Astrocyte (in vitro differentiated cells and primary cell): ENCODE measurements around the gene CLEC2D. TPM values are rescaled to one million over a fixed set of nuclear protein-coding genes. Genes with fewer than 3 reads are reported as not detected.

ENCODE experiments used
- DNase-seq: peaks from one replicate; pipeline ENCODE4 v3.0.0-alpha.2; 2010; ENCODE audit warnings: low read depth
- FAIRE-seq: peaks from 2 replicates; lab custom pipeline; 2011; peaks lifted over from hg19 to GRCh38; lab: Jason Lieb, UNC
- H2AFZ ChIP-seq: 2 replicates; pipeline ENCODE4 v1.6.0; 2012; ENCODE audit warnings: low read depth, low read length, inconsistent platforms
- H3K27ac ChIP-seq: 2 replicates; pipeline ENCODE4 v1.5.1; 2011; ENCODE audit warnings: low read depth, low read length, inconsistent platforms
- H3K27me3 ChIP-seq: 2 replicates; pipeline ENCODE4 v1.6.0; 2011; ENCODE audit warnings: low read length, inconsistent platforms; ENCODE audit not compliant: insufficient read depth
- H3K36me3 ChIP-seq: 2 replicates; pipeline ENCODE4 v1.5.1; 2011; ENCODE audit warnings: low read length, inconsistent platforms; ENCODE audit not compliant: insufficient read depth
- H3K4me1 ChIP-seq: 2 replicates; pipeline ENCODE4 v1.5.1; 2011; ENCODE audit warnings: low read length, inconsistent platforms; ENCODE audit not compliant: insufficient read depth
- H3K4me2 ChIP-seq: 2 replicates; pipeline ENCODE4 v1.6.0; 2012; ENCODE audit warnings: low read length, inconsistent platforms
- H3K4me3 ChIP-seq: 2 replicates; pipeline ENCODE4 v1.5.1; 2011; ENCODE audit warnings: low read depth, mild to moderate bottlenecking, low read length, inconsistent platforms; ENCODE audit not compliant: insufficient read depth
- H3K79me2 ChIP-seq: 2 replicates; pipeline ENCODE4 v1.6.0; 2012; ENCODE audit warnings: mild to moderate bottlenecking, low read length, inconsistent platforms; ENCODE audit not compliant: insufficient read depth
- H3K9ac ChIP-seq: 2 replicates; pipeline ENCODE4 v1.6.0; 2012; ENCODE audit warnings: mild to moderate bottlenecking, low read length, inconsistent platforms
- H3K9me3 ChIP-seq: 2 replicates; pipeline ENCODE4 v1.5.1; 2012; ENCODE audit warnings: low read depth, mild to moderate bottlenecking, low read length, inconsistent platforms; ENCODE audit not compliant: insufficient read depth
- H4K20me1 ChIP-seq: 2 replicates; pipeline ENCODE4 v1.6.0; 2012; ENCODE audit warnings: low read length, inconsistent platforms; ENCODE audit not compliant: insufficient read depth
- H3K27ac Mint-ChIP-seq: one replicate; pipeline ENCODE4 v1.8.0; 2021; ENCODE audit warnings: mild to moderate bottlenecking, mixed read lengths; ENCODE audit not compliant: unreplicated experiment
- H3K27me3 Mint-ChIP-seq: one replicate; pipeline ENCODE4 v1.8.0; 2021; ENCODE audit warnings: low read depth, mixed read lengths; ENCODE audit not compliant: unreplicated experiment
- H3K36me3 Mint-ChIP-seq: one replicate; pipeline ENCODE4 v1.8.0; 2021; ENCODE audit warnings: low read depth, mixed read lengths; ENCODE audit not compliant: unreplicated experiment
- H3K4me1 Mint-ChIP-seq: one replicate; pipeline ENCODE4 v1.8.0; 2021; ENCODE audit warnings: low read depth, mixed read lengths; ENCODE audit not compliant: unreplicated experiment
- H3K4me3 Mint-ChIP-seq: one replicate; pipeline ENCODE4 v1.8.0; 2021; ENCODE audit warnings: mild to moderate bottlenecking, moderate library complexity, mixed read lengths; ENCODE audit not compliant: unreplicated experiment
- H3K9me3 Mint-ChIP-seq: one replicate; pipeline ENCODE4 v1.8.0; 2021; ENCODE audit warnings: mild to moderate bottlenecking, mixed read lengths; ENCODE audit not compliant: unreplicated experiment
- CTCF ChIP-seq: IDR thresholded peaks from 2 replicates; pipeline ENCODE4 v1.5.1; 2011; ENCODE audit warnings: low read depth, mild to moderate bottlenecking, inconsistent platforms, low read length, moderate library complexity; ENCODE audit not compliant: insufficient read depth
- EZH2 ChIP-seq: IDR thresholded peaks from 2 replicates; pipeline ENCODE4 v1.6.1; 2012; ENCODE audit warnings: mild to moderate bottlenecking, low read length, inconsistent platforms; ENCODE audit not compliant: insufficient read depth
- total RNA-seq: library from RNA; stranded (reverse); gene quantifications from 2 replicates; pipeline ENCODE4 v1.2.1, GENCODE V29; 2021

The CLEC2D gene
- total RNA-seq, 1 donor from 2014 or later: 4.7 TPM

DNA sequence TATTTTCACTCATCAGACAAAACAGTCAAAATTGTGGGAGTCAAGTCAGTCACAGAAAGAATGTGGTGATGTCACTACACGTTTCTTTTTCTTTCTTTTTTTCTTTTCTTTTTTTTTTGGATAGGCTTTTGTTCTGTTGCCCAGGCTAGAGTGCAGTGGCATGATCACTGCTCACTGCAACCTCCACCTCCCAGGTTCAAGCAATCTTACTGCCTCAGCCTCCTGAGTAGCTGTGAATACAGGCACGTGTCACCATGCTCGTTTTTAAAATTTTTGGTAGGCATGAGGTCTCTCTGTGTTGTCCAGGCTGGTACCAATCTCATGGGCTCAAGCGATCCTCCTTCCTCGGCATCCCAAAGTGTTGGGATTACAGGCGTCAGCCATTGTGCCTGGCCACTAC is 61.1 kb downstream of the CLEC2D start:
- no peak overlapping the region for H3K4me3 ChIP-seq
- no peaks in the 10 kb centered on the region for H3K4me1 ChIP-seq
- DNase-seq (no peak), FAIRE-seq (no peak)
- H3K4me2 ChIP-seq: no peak overlapping the region
- H2AFZ ChIP-seq: no peak overlapping the region
- Mint-ChIP-seq H3K36me3 (no peaks in the 10 kb centered on the region), H3K9me3 (no peaks in the 10 kb centered on the region), H3K4me1 (no peaks in the 10 kb centered on the region), H3K27ac (no peak overlapping the region), H3K27me3 (no peaks in the 10 kb centered on the region), H3K4me3 (no peak overlapping the region)
- no peaks in the 10 kb centered on the region for H3K79me2 ChIP-seq
- H3K27ac ChIP-seq: no peak overlapping the region
- H3K27me3 ChIP-seq: no peaks in the 10 kb centered on the region
- TF ChIP-seq CTCF: no peak
- no peak for TF ChIP-seq EZH2
- no peaks in the 10 kb centered on the region for H3K36me3 ChIP-seq
- no peaks in the 10 kb centered on the region for H4K20me1 ChIP-seq
- no peak overlapping the region for H3K9ac ChIP-seq
- H3K9me3 ChIP-seq: no peaks in the 10 kb centered on the region

DNA sequence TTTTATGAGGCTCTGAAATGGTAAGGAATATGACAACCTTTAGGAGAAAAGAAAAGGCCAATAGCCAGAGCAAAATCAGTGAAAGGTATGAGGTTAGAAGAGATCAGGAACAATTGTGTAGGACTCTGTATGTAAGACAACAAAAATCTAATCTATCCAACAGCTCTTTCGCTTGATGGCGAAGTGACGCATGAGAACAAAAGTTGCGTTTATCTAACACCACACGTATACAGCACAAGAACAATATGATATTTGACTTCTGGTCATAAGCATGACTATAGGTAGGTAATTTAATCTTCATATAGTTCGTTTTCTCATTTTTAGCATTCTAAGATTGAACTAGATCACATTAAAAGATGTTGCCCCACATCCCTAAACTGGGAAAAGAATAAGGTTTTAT is 61.9 kb downstream of the CLEC2D start:
- no peaks in the 10 kb centered on the region for H3K9me3 Mint-ChIP-seq
- H3K27me3 Mint-ChIP-seq: no peaks in the 10 kb centered on the region
- FAIRE-seq (no peak), DNase-seq (no peak)
- H3K4me2 ChIP-seq: no peak overlapping the region
- no peaks in the 10 kb centered on the region for H3K36me3 Mint-ChIP-seq
- H3K9ac ChIP-seq: no peak overlapping the region
- H3K36me3 ChIP-seq: no peaks in the 10 kb centered on the region
- no peak overlapping the region for H3K4me3 Mint-ChIP-seq
- H3K4me1 Mint-ChIP-seq: no peaks in the 10 kb centered on the region
- H3K4me1 ChIP-seq: no peaks in the 10 kb centered on the region
- H3K9me3 ChIP-seq: no peaks in the 10 kb centered on the region
- no peak overlapping the region for H3K27ac Mint-ChIP-seq
- TF ChIP-seq EZH2 (no peak), CTCF (no peak)
- H4K20me1 ChIP-seq: no peaks in the 10 kb centered on the region
- H3K79me2 ChIP-seq: no peaks in the 10 kb centered on the region
- no peak overlapping the region for H3K27ac ChIP-seq
- H3K27me3 ChIP-seq: no peaks in the 10 kb centered on the region
- H3K4me3 ChIP-seq: no peak overlapping the region
- no peak overlapping the region for H2AFZ ChIP-seq

DNA sequence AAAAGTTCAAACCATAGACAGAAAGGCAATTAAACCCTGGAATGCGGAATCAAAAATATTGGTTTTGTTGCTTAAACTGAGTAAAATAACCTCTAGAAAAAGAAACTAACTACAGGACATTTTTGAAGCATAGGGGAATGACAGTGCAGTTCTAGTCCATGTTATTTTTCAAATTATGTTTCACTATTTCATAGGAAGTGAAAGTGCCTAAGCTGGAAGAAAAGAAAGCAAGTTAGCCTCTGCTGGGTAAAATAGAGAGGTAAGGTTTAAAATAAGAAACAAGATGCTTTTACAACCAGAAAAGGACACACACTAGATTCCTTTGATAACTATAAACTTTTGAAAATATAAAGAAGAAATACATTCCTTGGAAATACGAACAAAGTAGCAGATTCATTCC is 62.3 kb downstream of the CLEC2D start:
- no peaks in the 10 kb centered on the region for H3K4me1 Mint-ChIP-seq
- DNase-seq (no peak), FAIRE-seq (no peak)
- Histone ChIP-seq H3K27ac (no peak overlapping the region), H4K20me1 (no peaks in the 10 kb centered on the region), H3K4me2 (no peak overlapping the region), H2AFZ (no peak overlapping the region), H3K4me1 (no peaks in the 10 kb centered on the region), H3K36me3 (no peaks in the 10 kb centered on the region), H3K9ac (no peak overlapping the region), H3K27me3 (no peaks in the 10 kb centered on the region), H3K79me2 (no peaks in the 10 kb centered on the region), H3K4me3 (no peak overlapping the region), H3K9me3 (no peaks in the 10 kb centered on the region)
- no peak for TF ChIP-seq CTCF
- TF ChIP-seq EZH2: no peak
- H3K27ac Mint-ChIP-seq: no peak overlapping the region
- no peaks in the 10 kb centered on the region for H3K27me3 Mint-ChIP-seq
- no peak overlapping the region for H3K4me3 Mint-ChIP-seq
- no peaks in the 10 kb centered on the region for H3K9me3 Mint-ChIP-seq
- no peaks in the 10 kb centered on the region for H3K36me3 Mint-ChIP-seq
